Measurements from ENCODE around the gene SLCO1C1.

SLCO1C1 gene

DNA sequence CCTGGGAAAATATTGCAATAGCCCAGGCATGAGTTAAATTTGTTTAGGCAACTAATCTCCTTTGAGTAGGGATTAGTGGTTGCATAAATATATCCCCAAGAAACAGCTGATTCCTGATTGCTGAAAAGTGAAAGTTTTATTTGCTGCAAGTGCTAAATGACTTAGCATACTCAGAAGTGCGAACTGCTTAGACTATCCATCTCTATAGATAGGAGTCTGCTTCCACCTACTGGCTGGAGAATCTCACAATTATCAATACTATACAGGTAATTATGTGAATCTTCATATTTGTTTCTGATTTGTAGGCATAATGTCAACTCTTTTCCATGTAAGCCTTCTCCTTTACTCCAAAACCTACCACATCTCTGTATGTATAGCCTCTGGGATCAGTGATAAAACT, 103.4 kb downstream of the SLCO1C1 start:
- no peak for DNase-seq

- DNase-seq, result no peak
Observed at GRCh38 chr12:20800160-20800559, 105.0 kb downstream of the SLCO1C1 start.

DNA sequence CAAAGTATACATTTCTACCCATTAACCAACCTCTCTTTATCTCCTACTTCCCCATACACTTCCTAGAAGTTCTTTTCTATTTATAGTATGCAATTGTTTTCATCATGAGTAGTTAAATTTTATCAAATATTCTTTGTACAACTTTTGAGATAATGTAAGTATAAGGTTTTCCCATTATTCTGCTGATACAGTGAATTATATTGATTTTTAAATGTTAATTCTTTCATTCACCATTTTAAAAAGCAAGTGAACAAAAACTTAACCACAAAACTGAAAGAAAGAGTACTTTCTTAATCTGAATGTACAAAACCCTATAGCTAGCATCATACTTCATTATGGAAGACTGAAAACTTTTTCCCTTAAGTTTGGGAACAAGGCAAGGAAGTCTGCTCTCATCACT, 105.9 kb downstream of the SLCO1C1 start:
- DNase-seq, result no peak
